ENCODE data around the gene GLRX3.

GLRX3 gene

GRCh38 chr10:130212746-130213145 lies 76.6 kb downstream of the GLRX3 start:
- no peak for DNase-seq

GRCh38 chr10:130213286-130214080 lies 77.3 kb downstream of the GLRX3 start:
- no peak for DNase-seq

- DNase-seq: no peak
These were observed 78.2 kb downstream of the GLRX3 start for GRCh38 chr10:130214431-130214830.

- DNase-seq: no peak
These were observed 79.2 kb downstream of the GLRX3 start for GRCh38 chr10:130215151-130215930.

- no peak for DNase-seq
These were observed 79.7 kb downstream of the GLRX3 start for GRCh38 chr10:130215931-130216231.

- no peak for DNase-seq
These were observed 82.0 kb downstream of the GLRX3 start for GRCh38 chr10:130218181-130218641.

GRCh38 chr10:130218936-130219335 lies 82.7 kb downstream of the GLRX3 start:
- DNase-seq: no peak

GRCh38 chr10:130220251-130221185 lies 84.3 kb downstream of the GLRX3 start:
- DNase-seq: no peak

- DNase-seq: no peak
These were observed 85.5 kb downstream of the GLRX3 start for GRCh38 chr10:130221456-130222375.

GRCh38 chr10:130222381-130222780 lies 86.2 kb downstream of the GLRX3 start:
- no peak for DNase-seq

GRCh38 chr10:130224228-130224627 lies 88.0 kb downstream of the GLRX3 start:
- DNase-seq: no peak

- no peak for DNase-seq
These were observed 89.8 kb downstream of the GLRX3 start for GRCh38 chr10:130226012-130226411.

- DNase-seq: no peak
These were observed 91.7 kb downstream of the GLRX3 start for GRCh38 chr10:130227883-130228282.

Data from fibroblast of skin of back (primary cell).